HG02610 (cell line): Measurements from ENCODE around the gene GALNT17.
"Not testable (repeated sequence)": the region's sequence is repeated elsewhere in the genome, so short reads cannot be mapped to it uniquely, and the experiment has no call there.

Experiments used
- ATAC-seq: cut with Tn5 transposase; IDR thresholded peaks from one replicate; pipeline ENCODE4 v1.9.1; 2021; ENCODE audit warnings: mild to moderate bottlenecking, moderate library complexity; ENCODE audit not compliant: unreplicated experiment

The GALNT17 gene

DNA sequence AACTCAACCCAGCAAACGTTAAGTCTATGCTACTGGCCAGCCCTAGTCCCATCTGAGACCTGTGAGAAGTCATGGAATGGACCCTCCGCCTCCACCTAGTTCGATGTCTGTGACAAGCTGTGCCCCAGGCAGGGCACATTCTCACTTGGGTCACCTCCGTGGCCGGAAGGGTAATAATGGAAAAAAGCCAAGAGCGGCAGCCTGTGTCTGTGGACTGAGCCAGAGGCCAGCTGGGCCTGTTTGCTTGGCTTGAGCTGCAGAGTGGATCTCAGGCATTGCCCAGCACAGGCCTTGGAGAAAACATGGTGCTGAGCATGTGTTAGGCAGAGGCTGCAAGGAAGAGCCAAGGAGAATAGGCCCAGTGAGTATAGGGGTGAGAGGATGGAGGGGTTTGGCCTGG is 97.8 kb downstream of the GALNT17 start:
- no peak for ATAC-seq

DNA sequence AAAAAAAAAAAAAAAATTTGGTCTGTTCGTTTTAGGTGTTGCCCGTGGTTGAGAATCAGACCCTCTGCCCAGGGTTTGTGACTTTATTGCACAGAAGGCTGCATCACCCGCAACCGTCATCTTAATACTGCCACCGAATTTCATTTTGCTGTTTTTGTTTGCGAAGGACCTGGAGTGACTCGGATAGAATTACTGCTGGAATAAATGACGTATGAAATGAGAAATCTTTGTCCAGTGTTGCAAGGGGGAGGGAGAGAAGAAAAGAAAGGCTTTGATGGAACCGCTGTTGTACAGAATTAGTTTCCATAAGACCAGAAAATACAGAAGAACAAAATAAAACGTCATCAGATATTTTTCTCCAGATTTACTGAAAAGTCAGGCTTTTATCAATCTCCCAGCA is 103.3 kb downstream of the GALNT17 start:
- ATAC-seq, result no peak

DNA sequence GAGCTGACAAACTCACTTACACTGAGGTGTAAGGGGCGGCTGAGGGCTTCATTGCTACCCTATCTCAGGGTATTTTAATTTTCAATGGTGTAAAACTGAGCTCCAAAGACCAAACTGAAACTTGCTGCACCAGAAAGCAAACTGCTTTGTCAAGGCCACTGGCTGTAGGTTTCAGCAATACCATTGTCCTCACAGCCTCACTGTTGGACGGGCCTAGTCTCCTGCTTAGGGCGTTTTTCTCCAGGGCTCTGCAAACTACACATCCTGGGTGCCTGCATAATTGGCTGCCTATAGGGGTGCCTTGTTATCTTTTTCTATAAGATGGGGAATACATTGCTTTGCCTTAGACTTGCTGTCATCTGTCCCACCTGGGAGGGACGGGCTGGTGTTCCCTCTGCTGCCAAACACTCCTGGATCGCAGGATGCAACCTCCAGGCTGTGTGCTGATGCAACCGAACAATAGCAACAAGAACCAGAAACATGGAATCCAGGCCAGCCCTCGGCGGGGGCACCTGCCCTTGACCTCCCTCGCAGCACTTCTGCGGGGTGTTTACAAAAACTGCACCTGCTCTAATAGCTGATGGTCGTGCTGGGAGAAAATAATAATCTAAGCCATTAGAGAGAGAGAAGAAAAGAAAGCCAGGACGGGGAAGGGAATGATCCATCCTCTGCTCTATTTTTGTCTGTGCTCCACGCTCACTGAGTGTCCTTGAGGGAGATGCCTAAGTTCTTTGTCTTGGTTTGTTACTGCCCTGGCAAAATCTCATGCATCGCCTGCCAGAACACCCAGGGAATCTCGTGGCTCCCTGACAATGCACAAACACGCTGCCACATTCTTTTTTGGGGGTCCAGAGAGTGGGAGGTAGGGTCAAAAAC is 104.5 kb downstream of the GALNT17 start:
- ATAC-seq, result no peak

DNA sequence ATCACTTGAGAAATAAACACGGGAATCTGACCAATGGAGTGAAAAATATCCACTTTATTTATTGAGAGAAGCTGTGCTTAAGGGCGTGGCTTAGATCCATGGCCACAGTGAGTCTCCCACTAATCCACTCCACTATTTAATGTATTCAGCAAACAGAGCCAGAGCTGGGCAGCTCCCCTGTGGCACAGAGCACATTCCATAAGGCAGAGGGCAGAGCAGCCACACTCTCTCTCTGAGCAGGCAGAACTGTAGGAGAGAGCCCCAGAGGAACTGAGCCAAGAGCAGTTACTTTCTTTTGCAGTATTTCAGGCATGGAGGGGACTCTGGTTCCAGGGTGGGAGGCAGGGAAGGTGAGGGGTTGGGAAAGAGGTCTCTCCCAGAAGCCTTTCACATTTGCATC is 106.0 kb downstream of the GALNT17 start:
- ATAC-seq, result no peak

DNA sequence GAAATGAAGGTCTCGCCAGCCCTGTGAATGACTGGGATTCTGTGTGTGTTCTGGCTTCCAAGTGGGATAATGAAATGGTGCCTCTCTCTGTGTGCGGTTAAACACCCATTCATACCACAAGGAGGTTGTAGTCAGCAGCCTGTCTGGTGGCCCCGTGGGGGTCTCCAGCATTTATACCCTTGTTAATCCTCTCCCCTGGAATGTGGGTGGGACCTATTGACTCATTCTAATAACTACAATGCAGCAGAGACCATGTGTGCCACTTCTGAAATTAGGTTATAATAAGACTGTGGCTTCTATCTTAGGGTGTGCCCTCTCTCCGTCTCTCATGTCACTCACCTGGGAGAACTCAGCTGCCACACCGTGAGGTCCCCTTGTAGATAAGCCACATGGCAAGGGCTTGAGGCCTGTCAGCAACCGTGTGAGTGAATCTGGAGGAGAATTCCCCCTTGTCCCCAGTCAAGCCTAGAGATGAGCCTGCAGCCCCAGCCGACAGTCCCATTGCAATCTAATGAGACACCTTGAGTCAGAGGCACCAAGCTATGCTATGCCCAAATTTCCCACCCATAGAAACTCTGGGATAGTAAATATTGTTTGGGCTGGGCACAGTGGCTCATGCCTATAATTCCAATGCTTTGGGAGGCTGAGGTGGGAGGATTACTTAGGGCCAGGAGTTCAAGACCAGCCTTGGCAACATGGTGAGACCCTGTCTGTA is 106.8 kb downstream of the GALNT17 start:
- ATAC-seq, result no peak

DNA sequence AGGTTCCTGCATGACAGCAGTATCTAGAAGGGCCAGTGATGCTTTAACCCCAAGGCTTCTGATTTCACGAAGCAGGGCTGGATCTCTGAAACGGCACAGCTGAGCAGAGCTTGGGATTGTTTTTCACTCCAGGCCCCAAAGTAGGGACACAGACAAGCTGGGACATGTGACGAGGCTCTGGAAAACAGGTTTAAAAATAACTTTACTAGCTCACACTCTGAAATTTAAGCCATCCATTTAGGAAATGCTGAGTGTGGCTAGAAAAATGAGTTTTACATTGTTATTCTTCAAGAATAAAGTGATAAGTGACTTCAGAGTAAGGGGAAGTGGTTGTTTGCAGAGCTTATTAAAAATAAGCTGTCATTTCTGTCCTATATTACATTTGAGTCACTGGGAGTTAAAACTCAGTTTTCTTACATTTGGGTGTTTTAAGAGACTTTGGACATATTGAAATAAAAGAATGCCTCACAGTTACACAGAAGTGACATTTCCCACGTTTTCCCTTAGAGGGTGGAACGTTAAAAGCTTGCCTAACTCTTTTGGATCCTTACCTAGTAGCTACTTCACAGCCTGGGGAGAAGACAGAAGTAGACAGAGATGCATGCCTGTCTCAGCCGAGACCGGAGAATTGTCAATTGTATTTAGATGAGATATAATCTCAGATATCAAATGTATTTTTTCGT is 107.8 kb downstream of the GALNT17 start:
- no peak for ATAC-seq

DNA sequence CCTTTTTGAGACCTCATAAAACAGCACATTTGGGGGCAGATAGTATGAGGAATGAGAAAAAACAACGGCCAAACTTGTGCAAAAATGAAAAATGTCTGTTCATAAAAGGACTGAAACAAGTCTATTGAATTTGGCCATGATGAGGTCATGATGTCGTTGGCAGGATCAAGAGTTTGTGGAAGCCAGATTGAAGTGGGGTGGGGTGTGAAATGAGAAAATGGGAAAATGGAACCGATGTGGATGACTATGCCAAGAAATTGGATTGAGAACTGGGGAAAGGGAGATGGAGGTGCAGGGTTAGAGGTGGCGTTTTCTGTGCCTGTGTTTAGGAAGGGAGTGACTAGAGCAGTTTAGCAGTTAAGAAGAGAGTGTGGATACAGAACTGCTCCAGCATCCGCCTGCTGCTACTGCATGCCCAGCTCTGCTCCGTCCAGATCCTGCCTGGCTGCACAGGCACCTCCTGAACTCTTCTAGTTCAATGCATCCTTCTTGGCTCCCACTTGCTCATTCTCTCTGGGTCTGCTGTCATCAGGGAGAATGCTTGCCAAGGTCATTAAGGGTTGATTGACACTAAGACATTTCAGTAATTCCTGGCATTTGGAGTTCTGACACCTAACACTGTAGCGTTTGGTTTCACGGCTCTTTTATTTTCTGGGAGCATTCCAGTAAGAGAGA is 111.9 kb downstream of the GALNT17 start:
- ATAC-seq, result no peak

DNA sequence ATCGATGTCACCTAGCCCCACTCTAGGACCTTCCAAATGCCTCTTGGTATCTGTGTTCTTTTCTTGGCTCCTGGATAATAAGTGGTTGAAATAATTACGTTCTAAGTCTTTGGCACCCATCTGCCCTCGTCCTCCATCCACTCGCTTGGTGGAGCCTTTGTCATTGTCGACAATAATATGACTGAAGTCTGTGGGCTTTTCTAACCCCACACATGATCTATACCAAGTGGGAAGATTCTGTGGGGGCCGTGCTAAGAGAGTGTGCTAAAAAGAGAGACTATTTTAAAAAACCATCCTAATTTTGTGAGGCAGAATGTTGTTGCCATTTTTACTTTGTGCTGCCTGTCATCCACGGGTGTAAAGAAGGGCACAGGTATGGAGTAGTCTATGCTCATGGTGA is 113.1 kb downstream of the GALNT17 start:
- no peak for ATAC-seq

DNA sequence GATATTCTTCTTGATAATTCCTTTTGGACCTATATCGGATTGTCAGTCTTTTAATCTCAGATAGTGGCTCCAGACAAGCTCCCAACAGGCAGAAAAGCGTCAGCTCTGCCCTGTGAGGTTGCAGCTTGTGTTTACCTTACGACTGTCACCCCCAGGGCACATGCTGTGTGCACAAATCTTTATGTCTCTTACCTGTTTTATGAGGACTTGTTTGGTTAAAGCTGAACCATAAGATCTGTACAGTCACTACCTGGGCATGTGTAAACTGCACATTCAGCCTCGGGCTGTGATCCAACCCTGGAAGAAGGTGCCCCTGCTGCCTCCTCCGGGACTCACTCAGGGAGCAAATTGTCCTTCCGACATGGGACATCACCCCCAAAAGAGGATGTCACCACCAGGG is 119.8 kb downstream of the GALNT17 start:
- no peak for ATAC-seq

DNA sequence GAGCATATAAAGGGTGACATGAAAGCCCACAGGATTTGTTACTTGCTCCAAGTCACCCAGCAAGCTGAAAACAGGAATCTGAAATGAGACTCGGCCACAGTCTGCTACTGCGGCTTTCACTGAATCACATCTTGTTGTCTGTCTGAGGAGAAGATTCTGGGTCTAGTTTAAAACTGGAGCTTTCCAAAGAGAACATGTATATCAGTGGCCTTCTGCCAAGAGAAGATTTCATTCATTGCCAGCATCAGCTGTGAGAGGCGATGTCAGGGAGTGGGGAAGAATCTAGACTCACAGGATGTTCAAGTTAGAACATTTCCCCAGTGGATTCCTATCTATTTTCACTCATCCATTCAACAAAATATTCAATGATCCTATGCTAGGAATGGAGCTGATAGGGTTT is 122.8 kb downstream of the GALNT17 start:
- ATAC-seq, result no peak

DNA sequence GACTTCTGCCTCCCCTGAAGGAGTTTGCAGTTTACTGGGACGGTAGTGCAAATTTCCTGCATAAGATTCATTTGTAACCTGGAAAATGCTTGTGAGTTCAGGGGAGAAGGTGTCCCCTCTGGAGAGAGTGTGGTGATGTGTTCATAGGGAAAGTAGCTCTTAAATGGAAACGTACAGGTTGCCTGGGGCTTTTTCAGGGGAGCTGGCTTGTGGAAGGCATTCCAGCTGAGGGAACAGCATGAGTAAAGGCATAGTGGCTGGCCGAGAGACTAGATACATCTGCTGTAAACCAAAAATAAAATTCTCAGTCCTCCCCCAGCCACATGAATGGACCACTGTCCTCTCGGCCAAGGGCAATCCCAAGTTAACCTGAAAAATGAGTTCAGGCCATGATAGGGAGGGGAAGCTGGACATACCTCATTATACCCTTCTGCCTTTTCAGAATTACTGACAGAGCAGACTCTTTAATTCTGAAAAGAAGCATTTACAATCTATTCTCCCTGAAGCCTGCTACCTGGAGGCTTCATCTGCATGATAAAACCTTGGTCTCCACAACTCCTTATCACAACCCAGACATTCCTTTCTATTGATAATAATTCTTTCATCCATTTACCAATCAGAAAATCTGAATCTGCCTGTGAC is 123.7 kb downstream of the GALNT17 start:
- ATAC-seq, result no peak

DNA sequence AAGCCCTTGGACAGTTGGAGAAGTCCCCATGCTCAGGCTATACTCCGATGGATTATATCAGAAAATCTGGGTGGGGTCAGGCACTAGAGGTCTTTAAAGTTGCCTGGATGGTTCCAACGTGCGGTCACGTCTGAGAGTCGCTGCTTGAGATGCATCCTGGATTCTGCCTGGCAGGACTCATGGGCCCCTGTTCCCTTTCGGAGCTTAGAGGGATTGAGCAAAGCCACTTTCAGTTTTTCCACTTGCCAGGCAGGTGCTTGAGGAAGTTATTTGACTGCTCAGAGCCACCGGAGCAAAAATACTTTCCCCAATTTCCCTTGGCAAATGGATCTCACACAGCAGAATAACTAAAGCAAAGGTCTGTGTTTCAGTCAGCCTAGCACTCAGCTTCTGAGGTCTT is 129.1 kb downstream of the GALNT17 start:
- no peak for ATAC-seq

DNA sequence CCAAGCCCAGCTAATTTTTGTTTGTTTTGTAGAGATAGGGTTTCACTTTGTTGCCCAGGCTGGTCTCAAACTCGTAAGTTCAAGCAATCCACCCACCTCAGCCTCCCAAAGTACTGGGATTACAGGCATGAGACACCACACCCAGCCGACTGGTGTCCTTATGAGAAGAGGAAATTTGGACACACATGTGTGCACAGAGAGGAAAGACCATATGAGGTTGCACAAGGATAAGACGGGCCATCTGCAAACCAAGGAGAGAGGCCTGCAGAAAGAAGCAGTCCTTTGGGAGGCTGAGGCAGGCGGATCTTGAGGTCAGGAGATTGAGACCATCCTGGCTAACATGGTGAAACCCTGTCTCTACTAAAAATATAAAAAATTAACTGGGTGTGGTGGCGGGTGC is 130.9 kb downstream of the GALNT17 start:
- ATAC-seq, result not testable (repeated sequence)

DNA sequence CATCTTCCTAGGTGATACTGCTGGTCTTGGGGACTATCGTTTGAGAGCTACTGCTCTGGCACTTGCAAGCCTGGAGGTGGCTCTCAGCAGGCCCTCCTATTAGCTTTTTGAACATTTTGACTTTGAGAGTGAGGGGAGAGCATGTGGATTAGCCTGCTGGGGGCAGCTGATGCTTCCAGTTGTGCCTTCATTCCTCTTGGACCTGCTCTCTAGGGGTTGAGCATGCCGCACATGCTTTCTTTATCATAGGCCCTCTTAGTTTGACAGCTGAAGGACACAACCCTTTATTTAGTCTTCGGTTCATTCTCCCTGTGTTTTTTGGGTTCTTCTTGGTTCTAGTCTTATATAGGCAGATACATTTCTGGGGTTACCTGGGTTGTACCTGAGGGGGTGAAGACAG is 132.1 kb downstream of the GALNT17 start:
- ATAC-seq, result no peak

DNA sequence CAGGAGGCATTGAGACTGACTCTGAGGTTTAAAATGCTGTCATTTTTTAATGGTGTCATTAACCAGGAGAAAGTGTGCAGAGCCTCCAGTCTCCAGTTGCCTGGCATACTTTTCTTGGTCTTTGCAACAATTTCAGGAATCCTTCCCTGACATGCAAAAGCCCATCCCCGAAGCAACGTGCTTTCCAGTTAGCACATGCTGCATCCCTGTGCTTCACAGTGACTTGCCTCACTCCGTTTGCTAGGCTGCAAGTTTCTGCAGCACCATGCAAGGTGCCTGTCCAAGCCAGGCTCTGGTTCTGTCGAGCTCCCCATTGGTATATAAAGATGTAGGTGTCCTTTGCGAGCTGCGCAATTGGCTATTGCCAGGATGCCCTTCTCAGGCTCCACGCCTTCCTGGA is 135.0 kb downstream of the GALNT17 start:
- no peak for ATAC-seq

DNA sequence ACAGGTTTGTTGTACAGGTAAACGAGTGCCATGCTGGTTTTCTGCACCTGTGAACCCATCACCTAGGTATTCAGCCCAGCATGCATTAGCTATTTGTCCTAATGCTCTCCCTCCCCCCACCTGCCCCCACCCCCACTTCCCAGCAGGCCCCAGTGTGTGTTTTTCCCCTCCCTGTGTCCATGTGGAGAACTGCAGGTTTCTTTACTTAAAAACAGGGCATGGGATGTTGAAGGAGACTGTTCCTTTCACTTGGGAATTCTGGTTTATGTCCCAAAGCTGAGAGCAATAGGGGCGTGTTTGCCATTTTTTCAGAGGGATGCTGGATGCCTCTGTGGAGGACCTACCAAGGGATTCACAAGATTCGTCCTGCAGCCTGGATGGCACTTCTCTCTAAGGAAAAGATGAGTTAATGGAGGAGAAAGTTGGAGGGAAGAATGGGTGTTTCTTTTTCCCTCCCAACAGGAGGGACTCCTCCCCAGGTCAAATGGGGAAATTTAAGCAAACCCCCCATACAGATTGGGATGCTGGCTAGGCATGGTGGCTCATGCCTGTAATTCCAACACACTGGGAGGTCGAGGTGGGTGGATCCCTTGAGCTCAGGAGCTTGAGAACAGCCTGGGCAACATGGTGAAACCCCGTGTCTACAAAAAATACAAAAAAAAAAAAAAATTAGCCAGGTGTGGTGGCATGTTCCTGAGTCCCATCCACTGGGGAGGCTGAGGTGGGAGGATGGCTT is 136.0 kb downstream of the GALNT17 start:
- ATAC-seq, result no peak

DNA sequence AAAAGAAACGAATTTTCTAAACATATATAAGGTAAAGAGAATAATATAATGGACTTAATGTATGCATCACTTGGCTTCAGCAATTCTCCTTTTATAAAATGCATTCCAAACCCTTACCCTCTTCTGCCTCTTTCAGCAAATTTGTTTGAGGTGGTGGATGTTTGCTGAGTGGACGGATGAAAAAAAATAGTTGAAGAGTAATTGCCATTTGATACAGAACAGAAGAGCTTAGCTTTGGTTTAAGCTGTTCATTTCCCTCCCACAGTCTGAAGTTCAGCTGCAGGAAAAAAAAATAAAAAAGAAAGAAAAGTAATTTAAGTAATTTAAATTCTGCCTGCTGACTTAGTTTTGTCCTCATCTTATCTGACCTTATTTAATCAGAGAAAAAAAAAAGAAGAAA is 138.6 kb downstream of the GALNT17 start:
- no peak for ATAC-seq

DNA sequence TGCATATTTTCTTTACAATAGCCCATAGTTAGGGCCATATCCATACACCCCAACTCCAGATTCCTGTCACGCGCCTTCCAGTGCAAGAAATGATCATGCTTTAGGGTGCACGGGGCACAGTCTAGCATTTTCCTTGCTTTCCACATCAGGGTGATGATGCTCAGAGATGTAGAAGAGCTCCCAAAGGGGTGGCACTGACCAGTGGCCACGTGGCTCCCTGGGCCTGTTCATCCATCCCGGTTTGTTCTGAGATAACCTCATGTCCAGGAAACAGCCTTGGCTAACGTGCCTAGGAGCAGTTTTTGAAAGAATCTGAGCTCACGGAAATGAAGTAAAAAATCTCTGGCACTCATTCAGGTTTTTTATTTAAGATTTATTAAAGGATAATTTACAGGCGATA is 139.3 kb downstream of the GALNT17 start:
- ATAC-seq, result no peak

DNA sequence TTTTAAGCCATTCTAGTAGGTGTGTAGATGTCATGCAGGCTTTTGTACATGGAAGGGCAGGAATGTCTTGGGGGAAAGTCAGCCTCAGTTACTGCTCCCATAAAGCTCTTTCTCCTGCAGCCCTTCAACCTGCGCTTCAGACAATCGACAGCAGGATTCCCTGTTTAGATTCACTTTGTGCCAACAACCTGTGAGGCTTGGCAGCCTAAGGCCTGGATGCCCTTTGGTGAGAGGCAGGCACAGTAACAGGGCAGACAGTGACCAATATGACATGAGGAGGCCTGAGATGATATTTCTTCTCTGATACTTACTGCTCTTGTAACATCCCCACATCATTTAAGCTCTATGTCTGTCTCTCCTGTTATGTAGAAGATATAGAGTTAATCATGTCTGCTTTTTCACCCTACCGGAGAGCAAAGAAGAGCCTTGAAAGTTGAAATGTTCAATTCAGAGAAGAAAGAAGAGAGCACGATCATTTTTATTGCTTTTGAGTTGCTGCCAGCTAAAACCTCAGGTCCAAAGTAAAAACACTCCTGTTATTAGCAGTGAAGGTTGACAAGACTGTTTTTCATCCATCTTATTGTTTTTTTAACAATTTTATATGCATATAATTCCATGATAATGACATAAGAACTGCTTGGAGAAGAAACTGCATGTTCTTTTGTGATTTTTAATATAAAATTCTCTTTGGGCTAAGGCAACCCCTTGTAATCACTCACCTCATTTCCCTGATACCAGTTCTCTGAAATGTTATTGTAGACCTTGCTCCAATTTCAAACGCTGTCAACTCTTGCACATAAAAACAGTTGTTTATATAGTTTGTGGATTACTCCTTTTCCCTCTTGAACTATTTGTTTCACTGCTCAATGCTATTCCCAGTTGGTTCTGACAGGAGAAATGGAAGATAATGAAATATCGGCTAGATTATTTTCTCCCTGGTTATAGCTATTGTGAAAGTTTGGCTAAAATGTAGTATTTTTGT is 140.9 kb downstream of the GALNT17 start:
- no peak for ATAC-seq
